Measurements from ENCODE around the gene SLC35E4.

GRCh38 chr22:30654361-30654760 lies 18.8 kb downstream of the SLC35E4 start:
- TF ChIP-seq POLR2A (IDR thresholded peaks at IDR 0.05) (no peak), CTCF (IDR thresholded peaks at IDR 0.05) (no peak)

Data from uterus (tissue), 2 donors.